ENCODE results near the gene RAMACL. TPM values are rescaled to one million over a fixed set of nuclear protein-coding genes. Genes with fewer than 3 reads are reported as not detected.

The RAMACL gene
- total RNA-seq, 1 experiment from 2014 or later, result 0.13 TPM

DNA sequence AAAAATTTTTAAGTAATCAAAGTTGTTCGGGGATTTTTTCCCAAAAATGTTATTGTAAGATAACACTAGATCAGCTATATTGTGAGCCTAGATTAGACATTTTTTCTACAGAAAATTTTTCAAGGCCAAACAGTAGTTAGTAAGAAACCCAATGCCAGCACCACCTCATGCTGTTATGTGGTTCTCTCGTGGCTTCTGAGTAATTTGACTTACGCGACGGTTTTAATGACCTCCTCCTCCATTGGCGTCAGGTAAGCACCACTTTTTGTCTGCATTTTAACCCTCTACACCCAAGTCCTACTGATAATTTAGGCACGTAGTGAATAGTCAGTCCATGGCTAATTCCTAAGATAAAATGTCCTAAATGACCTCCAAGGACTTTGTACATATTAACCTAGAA, 30.9 kb upstream of the RAMACL start:
- ATAC-seq, result no peak
- Histone ChIP-seq H3K4me3 (ENCODE audit: low read depth in 2 of 2, low read length in 2 of 2) (no peak overlapping the region), H3K27ac (ENCODE audit: low read length) (no peak overlapping the region), H3K36me3 (ENCODE audit: control insufficient read depth, insufficient read depth, low read length) (no peaks in the 10 kb centered on the region), H3K9me3 (ENCODE audit: control insufficient read depth, insufficient read depth, low read depth, low read length) (no peaks in the 10 kb centered on the region), H3K27me3 (ENCODE audit: control insufficient read depth, insufficient read depth, low read length) (peaks cover 4% of the 10 kb centered on the region; the same call in 1 of the 2 replicates), H3K4me1 (ENCODE audit: control insufficient read depth, insufficient read depth, low read length) (no peaks in the 10 kb centered on the region)
- ChIA-PET CTCF (no interaction called here), POLR2A (no interaction called here)
- DNase-seq (ENCODE audit: low read depth, low spot score), result no peak
- TF ChIP-seq, protein P1, sequence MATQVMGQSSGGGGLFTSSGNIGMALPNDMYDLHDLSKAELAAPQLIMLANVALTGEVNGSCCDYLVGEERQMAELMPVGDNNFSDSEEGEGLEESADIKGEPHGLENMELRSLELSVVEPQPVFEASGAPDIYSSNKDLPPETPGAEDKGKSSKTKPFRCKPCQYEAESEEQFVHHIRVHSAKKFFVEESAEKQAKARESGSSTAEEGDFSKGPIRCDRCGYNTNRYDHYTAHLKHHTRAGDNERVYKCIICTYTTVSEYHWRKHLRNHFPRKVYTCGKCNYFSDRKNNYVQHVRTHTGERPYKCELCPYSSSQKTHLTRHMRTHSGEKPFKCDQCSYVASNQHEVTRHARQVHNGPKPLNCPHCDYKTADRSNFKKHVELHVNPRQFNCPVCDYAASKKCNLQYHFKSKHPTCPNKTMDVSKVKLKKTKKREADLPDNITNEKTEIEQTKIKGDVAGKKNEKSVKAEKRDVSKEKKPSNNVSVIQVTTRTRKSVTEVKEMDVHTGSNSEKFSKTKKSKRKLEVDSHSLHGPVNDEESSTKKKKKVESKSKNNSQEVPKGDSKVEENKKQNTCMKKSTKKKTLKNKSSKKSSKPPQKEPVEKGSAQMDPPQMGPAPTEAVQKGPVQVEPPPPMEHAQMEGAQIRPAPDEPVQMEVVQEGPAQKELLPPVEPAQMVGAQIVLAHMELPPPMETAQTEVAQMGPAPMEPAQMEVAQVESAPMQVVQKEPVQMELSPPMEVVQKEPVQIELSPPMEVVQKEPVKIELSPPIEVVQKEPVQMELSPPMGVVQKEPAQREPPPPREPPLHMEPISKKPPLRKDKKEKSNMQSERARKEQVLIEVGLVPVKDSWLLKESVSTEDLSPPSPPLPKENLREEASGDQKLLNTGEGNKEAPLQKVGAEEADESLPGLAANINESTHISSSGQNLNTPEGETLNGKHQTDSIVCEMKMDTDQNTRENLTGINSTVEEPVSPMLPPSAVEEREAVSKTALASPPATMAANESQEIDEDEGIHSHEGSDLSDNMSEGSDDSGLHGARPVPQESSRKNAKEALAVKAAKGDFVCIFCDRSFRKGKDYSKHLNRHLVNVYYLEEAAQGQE (IDR thresholded peaks at IDR 0.05; ENCODE audit: insufficient read depth in 1 of 2, low read depth in 2 of 2, low read length in 1 of 2), result no peak
- TF ChIP-seq SIN3A (IDR thresholded peaks at IDR 0.05; ENCODE audit: borderline replicate concordance, insufficient read depth, low read depth, low read length) (no peak), TCF7L2 (IDR thresholded peaks at IDR 0.05; ENCODE audit: low read depth, low read length) (no peak), POLR2AphosphoS5 (IDR thresholded peaks at IDR 0.05; ENCODE audit: low read depth, low read length) (no peak)
- TF ChIP-seq, protein P2, sequence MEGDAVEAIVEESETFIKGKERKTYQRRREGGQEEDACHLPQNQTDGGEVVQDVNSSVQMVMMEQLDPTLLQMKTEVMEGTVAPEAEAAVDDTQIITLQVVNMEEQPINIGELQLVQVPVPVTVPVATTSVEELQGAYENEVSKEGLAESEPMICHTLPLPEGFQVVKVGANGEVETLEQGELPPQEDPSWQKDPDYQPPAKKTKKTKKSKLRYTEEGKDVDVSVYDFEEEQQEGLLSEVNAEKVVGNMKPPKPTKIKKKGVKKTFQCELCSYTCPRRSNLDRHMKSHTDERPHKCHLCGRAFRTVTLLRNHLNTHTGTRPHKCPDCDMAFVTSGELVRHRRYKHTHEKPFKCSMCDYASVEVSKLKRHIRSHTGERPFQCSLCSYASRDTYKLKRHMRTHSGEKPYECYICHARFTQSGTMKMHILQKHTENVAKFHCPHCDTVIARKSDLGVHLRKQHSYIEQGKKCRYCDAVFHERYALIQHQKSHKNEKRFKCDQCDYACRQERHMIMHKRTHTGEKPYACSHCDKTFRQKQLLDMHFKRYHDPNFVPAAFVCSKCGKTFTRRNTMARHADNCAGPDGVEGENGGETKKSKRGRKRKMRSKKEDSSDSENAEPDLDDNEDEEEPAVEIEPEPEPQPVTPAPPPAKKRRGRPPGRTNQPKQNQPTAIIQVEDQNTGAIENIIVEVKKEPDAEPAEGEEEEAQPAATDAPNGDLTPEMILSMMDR (IDR thresholded peaks at IDR 0.05), result no peak
- intact Hi-C loops (cut with micrococcal nuclease; ENCODE audit: unreplicated experiment), result no loop called here
- in situ Hi-C loops (cut with HindIII; ENCODE audit: low pct_unique_long_range_greater_than_20kb, low sequenced_read_pairs), result no loop called here
- no TSS peak for BruUV-seq (replicated peaks)

DNA sequence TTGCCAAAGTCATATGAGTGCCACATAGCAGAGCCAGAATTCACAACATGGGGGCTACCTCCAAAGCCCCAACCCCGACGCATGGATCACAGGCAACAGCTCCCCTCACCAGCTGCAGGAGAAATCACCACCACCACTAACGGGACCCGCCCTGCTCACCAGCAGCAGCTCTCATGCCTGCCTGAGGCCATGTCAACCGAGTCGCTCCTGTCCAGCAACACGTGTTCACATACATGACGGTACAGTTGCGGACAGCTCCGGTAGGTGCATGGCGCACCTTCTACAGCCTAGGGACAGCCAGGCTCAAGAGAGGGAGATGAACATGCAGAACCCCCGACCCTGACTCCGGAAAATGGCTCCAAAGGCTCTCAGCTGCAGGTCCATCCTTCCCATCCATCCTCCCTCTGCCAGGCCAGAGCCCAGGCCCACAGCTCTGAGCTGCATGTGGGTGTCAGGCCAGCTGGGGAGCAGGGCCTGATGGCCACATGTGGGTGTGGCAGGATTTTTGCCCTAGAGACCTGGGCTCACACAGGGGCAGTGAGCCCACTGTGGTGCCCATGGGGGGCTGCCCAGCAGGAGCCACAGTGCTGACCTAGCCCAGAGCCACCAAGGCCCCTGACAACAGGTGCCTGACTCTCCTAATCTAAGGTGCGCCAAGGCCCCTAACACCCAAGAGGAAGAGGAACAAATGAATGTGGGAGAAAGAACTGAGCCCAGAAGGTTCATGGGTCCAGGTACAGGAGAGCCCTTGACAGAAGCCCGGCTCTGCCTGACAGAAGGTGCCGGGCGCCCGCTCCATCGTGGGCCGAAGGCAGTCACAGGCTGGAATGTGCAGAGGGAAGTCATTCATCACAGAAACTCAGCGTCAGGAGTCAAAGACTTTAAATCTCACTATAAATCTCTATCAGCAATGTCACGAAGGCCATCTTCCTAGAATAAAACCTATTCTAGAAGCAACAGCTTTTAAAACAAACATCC, 30.1 kb upstream of the RAMACL start:
- H3K27me3 ChIP-seq (ENCODE audit: control insufficient read depth, insufficient read depth, low read length), result no peaks in the 10 kb centered on the region; the same call in 1 of the 2 replicates
- H3K9me3 ChIP-seq (ENCODE audit: control insufficient read depth, insufficient read depth, low read depth, low read length), result no peaks in the 10 kb centered on the region
- H3K4me1 ChIP-seq (ENCODE audit: control insufficient read depth, insufficient read depth, low read length), result no peaks in the 10 kb centered on the region
- no peak overlapping the region for H3K4me3 ChIP-seq (ENCODE audit: low read depth in 2 of 2, low read length in 2 of 2)
- ATAC-seq (no peak), DNase-seq (ENCODE audit: low read depth, low spot score) (no peak)
- TF ChIP-seq, protein P1 (IDR thresholded peaks at IDR 0.05; ENCODE audit: insufficient read depth in 1 of 2, low read depth in 2 of 2, low read length in 1 of 2), result no peak
- TF ChIP-seq SIN3A (IDR thresholded peaks at IDR 0.05; ENCODE audit: borderline replicate concordance, insufficient read depth, low read depth, low read length), result no peak
- POLR2A ChIA-PET, result no interaction called here
- CTCF ChIA-PET, result no interaction called here
- no peak overlapping the region for H3K27ac ChIP-seq (ENCODE audit: low read length)
- in situ Hi-C loops (cut with HindIII; ENCODE audit: low pct_unique_long_range_greater_than_20kb, low sequenced_read_pairs) (no loop called here), intact Hi-C loops (cut with micrococcal nuclease; ENCODE audit: unreplicated experiment) (no loop called here)
- no peaks in the 10 kb centered on the region for H3K36me3 ChIP-seq (ENCODE audit: control insufficient read depth, insufficient read depth, low read length)
- BruUV-seq (replicated peaks), result no TSS peak
